GM18517 (cell line): ENCODE measurements around the gene OR51F2.
"Not testable (repeated sequence)": the region's sequence is repeated elsewhere in the genome, so short reads cannot be mapped to it uniquely, and the experiment has no call there.

ENCODE experiments used
- ATAC-seq: cut with Tn5 transposase; IDR thresholded peaks from one replicate; pipeline ENCODE4 v1.9.1; 2021; ENCODE audit warnings: mild to moderate bottlenecking, moderate library complexity; ENCODE audit not compliant: unreplicated experiment

The OR51F2 gene

GRCh38 chr11:4821021-4821420 lies at the start of gene OR51F2:
Gene OR51F2, plus strand, starts transcription at chr11:4821321. Its CDS starts 101 bp downstream, at chr11:4821422.
- ATAC-seq: no peak

GRCh38 chr11:4782454-4782853 lies 38.7 kb upstream of the OR51F2 start:
- ATAC-seq: no peak

GRCh38 chr11:4797206-4797605 lies 23.9 kb upstream of the OR51F2 start:
- ATAC-seq: no peak

DNA sequence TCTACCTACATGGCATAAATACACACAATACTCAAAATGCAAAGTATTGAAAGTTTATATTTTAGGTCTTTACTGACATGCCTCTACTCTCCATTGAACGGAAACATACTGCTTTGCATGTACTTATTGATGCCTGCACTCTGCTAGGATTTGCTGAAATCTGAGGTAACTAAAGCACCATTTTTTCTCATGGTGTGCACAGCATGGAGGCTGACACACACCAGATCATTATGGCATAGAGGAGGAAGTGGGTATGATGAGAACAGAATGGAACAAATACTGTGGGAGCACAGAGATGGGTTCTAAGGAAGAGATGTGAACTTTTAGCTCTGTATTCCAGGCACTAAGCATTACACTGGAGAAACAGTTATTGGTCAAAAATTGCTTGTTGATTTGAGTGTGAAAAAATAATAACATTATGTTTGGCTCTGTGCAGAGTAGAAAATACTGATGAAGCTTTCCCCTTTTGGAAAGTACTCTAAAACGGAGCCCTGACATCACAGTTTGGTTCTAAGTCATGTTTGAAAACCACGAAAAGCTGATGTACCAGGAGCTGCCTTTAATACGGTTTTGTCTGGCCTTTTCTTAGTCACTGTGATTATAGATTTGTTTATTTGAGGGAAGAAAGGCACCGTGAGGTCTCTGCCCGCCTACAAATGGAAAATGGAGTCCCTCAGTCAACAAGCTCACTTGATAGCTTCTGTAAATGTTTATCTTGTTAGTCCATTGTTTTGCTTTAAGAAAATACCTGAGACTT lies 22.5 kb upstream of the OR51F2 start:
- ATAC-seq: no peak

- not testable (repeated sequence) for ATAC-seq
Measured at GRCh38 chr11:4801316-4801715, 19.8 kb upstream of the OR51F2 start.

GRCh38 chr11:4804280-4804679 lies 16.8 kb upstream of the OR51F2 start, which contains the start of gene OR52R1:
Gene OR52R1, minus strand, starts transcription at chr11:4804380. Its CDS starts 0 bp downstream, at chr11:4804380.
- no peak for ATAC-seq

DNA sequence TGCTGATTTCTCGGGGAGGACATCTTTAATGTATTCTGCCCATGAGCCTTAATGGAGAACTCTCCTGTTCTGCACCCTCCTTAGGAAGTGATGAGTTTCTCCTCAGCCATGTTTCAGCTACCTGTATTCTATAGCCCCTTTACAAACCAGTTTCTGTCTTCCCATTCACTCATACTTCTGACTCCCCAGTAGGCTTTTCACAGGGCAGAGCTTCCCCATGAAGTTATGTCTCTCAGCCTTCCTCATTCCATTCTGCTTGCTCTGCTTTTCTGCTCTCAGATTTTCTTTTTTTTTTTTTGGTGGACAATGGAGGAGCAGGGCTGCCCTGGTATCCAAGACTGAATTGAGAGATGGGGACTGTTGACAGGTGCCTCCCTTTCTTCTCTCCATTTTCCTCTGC lies 12.6 kb upstream of the OR51F2 start:
- ATAC-seq: no peak

DNA sequence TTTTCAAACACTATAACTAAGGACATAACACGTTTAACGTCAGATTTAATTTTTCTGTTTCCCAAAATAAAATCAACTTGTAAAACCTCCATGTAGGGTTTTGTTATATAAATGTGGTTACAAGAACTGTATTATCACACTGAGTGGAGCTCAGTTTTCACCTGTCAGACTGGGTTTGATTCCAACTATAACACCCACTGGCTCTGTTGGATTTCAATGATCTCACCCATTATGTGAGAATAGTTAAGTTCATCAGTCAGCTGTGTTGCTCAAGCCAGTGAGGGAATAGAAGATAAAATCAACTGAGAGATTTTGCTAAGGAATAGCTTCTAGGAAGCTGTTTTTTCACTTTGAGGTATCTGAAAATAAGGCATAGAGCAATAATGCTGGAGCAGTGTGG lies 11.9 kb upstream of the OR51F2 start:
- no peak for ATAC-seq

DNA sequence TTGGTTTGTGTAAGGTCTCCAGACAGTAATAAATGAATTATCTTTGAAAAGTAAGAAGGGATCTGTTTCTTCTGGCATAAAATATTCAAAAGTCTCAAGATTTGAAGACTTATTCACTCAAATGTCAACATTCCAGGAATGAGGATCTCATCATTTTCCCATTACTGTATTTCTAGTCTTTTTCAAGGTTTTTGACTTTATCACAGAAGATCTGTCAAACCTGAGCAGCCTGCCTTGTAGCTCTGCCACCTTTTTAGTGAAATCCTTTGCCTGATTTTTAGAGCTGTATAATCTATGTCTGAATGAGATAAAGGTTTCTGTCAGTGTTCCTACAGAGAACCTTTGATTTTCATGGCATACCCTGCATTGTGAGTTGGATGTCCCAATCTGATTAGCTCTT lies 4.0 kb downstream of the OR51F2 start:
- ATAC-seq: no peak

DNA sequence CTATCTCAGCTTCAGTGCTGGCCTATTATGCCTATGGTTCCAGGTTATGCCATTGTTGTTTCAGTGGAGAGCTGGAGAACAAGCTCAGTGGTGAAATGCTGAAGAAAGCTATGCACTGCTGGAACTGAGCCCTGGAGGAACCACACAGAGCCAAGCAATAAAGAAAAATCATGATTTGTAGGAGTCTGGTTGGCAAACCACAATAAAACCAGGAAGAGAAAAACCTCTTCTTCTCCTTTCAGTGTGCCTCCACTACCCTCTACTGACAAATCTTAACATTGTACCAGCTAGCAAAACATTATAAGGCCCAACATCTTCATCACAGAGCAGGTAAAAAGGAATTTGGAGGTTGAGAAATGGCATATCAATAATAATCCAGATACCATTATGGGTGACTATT lies 5.3 kb downstream of the OR51F2 start:
- no peak for ATAC-seq

DNA sequence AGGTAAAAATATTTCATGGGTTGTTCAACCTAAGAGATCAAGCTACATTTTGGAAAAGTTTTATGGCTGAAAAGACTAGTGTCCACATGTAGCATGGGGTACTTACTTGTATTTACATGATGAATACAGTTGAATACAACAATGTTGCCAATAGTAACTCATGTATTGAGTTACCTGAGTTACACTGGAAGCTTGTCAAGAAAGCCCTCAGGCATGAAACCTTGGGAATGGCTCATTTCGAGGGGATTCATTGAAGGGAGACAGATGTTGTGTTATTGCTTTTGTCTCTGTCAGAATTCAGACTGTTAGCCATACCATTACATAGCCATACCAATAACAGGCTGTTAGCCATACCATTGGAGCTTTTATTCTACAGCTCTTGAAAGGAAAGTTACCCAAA lies 9.2 kb downstream of the OR51F2 start:
- no peak for ATAC-seq

- ATAC-seq: no peak
Measured at GRCh38 chr11:4830909-4831308, 9.8 kb downstream of the OR51F2 start.

- ATAC-seq: no peak
Measured at GRCh38 chr11:4839851-4840549, 18.9 kb downstream of the OR51F2 start.

DNA sequence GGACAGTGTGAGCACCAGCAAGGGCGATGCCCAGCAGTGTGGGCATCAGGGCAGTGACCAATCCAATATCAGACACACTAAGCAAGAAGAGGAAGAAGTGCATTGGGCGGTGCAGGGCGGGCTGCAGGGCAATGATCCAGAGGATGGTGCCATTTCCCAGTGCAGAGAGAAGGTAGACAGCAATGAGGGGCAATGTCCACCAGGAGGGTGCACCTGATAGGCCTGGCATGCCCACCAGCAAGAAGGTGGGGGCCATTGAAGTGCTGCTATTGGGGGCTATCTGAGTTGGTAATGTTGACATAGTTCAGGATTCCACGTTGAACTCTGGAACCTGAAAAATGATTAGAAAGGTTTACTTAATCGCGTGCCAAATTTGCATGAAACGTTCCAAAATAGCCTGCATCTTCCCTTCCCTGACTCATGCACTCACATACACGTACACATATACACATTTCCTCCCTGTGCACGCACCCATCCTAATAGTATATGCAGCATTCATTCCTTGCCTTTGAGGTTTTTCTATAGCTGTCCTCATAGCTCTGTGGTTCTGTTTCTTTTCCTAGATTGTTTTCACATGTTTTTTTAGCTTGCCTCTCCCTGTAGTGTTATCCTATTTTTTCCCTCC lies 27.9 kb downstream of the OR51F2 start, which contains the start of gene OR51S1:
Gene OR51S1, minus strand, starts transcription at position 301 of the 625 bp plus-strand sequence. Its CDS starts 0 bp downstream, at position 301.
- ATAC-seq: no peak

DNA sequence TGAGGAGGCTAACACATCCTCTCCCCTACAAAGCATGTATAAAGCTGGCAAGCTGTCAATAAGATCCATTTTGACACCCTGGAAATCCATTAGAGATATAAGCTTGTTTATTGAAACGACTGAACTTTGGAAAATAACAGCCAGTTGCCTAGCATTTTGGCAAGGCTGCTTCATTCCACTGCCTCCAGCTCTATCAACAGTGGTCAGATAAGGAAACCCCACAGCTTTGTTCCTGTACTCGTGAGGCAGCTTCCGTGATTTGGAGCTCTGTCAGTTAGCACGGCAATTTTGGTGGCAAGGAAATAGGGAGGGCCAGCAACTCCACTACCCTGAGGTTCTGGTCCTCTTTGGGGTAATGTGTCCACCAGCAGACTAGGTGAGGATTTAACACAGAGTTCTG lies 29.9 kb downstream of the OR51F2 start:
- ATAC-seq: no peak

- not testable (repeated sequence) for ATAC-seq
Measured at GRCh38 chr11:4854286-4854685, 33.2 kb downstream of the OR51F2 start.

DNA sequence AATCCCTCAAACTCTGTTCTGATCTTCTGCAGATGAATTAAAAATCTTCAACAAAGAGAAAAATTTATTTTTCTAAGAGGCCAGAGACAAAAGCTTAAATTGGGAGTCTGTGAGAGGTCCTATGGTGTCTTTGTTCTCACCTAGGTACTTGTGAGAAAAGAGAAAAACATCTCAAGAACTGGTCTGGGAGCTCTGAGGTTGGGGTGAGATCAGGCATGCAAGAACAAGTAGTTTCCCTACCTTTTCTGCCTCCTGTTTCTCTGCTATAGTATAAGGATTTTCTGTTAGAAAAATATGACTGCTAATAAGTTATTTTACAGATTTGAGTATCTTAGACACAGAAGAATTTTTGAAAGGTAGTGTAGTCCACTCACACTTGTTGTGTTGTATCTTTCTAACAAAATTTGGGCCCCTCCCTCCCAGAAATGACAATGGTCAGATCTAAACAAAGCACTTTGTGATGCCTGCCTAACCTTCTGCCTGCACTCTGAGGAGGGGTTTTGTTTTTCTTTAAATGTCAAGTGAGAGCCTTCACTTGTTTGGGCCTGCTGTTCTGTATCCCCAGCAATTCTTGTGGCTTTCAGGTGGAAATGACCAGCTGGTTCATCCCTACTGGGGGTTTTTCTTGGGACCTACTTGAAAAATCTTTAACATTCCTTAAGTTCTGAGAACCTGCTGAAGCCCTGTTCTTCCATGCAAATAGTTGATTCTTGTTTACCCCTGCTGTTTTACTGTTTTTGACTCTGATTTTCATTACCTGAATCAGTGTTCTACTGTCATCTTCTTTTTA lies 41.5 kb downstream of the OR51F2 start:
- ATAC-seq: no peak

GRCh38 chr11:4863876-4864275 lies 42.8 kb downstream of the OR51F2 start:
- no peak for ATAC-seq

GRCh38 chr11:4865855-4866254 lies 44.7 kb downstream of the OR51F2 start:
- ATAC-seq: no peak
